GM19455 (cell line): ENCODE results near the gene BBS12.
A peak's percentile ranks its signal among the peaks of the same experiment; 100 is the strongest.

ENCODE experiments used
- ATAC-seq: cut with Tn5 transposase; IDR thresholded peaks from one replicate; pipeline ENCODE4 v1.9.1; 2021; ENCODE audit not compliant: unreplicated experiment

Gene BBS12

DNA sequence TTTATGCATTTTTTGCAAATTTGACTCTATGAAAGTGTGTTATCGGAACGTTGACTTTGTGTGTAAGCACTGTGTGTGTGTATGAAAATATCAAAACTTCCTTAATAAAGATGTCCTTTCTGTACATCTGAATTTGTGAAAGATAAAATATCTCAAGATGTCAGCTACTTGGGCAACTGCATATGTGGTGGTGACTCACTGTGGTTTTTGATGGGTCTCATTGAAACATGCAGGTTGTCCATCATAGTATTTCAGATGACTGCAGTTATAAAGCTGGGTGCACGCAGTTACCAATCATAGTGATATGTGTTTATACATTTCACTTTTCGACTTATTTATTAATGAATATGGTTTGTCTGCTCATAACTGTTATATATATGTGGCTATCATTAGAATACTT lies 19.7 kb upstream of the BBS12 start:
- ATAC-seq = no peak

DNA sequence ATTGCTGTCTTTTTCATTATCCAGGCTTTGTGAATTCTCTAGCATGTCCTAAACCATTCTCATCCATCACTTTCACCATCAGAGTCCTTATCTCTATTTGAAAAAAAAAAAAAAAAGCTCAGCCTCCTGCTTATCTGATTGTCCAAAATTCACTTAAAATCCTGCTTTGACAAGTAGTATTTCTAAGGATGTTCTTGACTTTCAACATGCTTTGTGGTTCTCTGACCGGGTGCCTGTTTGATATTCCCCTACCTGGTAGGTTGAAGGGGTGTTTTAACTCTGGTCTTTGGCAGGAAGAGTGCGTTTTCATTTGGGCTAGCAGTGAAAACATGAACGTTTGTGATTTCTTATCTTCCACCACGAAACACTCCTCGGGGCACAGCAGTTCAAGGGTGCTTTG lies 17.3 kb upstream of the BBS12 start:
- no peak for ATAC-seq

DNA sequence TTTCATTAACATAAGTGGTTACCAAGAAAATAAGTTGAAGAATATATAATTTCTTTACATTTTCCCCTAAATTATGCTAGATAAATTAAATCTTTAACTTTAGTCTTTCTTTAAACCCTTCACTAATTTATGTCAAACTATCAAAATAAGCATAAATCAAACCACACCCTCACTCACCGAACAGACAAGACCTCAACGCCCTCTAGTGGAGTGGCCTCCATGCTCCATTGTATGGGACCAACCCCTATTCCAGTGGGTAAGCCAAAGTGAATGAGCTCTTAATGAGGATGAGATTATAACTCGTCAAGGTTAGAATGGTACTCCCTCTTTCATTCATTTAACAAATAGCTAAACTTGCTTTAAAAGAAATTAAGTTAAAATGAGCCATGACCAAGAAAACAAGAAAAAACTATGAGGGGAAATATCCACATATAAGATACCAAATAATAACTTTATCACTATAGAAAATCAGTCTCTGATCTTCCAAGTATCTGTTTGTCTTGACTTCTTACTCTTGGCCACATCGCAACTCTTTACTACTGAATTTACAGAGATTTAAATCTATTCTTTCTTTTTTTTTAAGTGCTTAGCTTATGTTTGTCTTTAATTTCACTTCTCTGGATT lies 15.6 kb upstream of the BBS12 start:
- peak; percentile 87 for ATAC-seq

DNA sequence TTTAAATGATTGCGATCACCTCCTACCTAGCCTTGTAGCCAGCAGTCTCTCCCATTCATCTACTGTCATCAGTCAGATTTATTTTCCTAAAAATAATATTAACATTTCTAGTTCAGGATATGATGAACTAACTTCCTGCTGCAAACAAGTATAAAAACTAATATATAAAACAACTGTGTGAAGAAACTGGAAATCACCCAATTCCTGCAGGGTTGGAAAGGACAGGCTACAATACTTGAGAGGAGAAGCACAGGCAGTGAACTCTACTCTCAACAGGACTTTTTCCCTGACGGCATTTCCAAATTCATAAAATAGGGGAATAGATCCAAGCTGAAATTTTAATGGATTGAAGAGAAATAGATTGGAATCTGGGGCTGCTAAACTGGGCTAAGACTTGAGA lies 14.2 kb upstream of the BBS12 start:
- no peak for ATAC-seq

DNA sequence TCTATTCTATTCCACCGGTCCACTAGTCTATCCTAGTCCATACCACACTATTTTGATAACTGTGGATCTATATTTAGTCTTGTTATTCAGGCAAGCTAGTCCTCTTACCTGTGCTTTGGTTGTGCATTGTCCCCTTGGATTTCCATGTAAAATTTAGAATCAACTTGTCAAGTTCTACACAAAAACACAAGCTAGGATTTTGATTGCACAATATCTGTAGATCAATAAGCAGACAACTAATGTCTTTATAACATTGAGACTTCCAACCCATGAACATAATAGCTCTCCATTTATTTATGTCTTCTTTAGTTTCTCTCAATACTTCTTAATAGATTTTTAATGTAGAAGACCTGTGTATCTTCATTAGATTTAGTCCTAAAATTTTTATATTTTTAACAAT lies 10.2 kb upstream of the BBS12 start:
- ATAC-seq = no peak

DNA sequence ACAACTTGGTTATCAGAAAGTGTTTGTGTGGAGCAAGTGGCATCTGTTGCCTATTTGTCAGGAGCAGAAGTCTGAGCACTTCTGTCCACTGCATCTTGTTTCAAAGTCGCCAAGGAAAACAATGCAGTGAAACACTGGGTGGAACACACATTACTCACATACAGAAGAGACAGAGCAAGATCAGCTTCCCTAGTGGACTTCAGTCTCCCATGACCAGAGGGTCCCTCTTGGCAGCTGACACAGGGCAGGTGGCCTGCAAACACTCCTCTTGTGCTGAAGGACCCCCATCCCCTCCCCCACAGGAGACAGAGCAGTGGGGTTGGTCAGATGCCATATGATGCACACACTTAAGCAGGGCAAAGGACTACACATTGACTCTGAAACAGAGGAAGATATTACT lies 3.6 kb upstream of the BBS12 start:
- no peak for ATAC-seq

DNA sequence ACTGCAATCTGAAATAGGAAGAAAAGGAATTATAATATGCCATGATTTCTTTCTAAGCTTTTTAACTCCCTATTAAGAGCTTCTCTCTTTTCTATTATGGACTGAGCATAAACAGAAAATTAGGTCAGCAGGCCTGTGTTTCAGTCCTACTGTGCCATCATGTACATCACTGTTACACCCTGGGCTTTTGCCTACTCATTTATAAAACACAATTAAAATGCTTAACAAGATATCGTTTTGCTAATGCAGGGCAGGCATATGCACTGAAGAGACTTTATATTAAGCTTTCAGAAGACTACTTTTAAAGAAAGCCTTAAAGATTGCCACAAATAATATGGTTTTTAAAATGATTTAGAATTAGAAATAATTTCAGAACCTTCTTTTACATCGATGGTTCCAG lies 828 bp upstream of the BBS12 start:
- no peak for ATAC-seq

DNA sequence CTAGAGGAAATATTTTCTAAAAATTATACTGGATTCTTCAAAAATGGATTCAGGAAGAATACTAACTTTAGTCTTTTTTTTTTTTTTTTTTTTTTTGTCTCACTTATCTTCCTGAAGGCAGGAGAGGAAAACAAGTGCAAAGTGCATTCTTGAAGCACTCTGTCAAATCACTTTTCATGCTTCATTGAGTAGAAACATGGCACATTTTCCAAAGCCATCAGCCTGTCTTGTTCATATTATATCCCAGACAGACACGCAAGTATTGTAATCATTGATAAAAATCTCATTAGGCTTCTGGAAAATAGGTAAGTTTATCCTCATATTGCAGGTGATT lies 1.2 kb downstream of the BBS12 start:
- no peak for ATAC-seq

DNA sequence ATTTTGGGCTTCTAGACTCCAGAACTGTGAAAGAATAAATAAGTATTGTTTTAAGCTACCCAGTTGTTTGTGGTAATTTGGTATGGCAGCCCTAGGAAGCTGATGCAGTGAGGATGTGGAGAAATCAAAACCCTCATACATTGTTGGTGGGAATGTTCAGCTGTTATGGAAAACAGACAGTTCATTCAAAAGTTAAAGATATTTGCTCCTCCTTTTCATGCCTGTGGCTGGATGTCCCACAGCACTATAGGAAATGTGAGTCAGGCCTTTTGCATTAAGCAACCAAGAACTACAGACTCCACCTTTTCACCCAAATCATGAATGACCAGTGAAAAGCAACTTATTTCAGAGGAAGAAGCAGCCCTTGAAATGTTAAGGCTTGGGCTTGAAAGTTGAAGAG lies 6.7 kb downstream of the BBS12 start:
- no peak for ATAC-seq

DNA sequence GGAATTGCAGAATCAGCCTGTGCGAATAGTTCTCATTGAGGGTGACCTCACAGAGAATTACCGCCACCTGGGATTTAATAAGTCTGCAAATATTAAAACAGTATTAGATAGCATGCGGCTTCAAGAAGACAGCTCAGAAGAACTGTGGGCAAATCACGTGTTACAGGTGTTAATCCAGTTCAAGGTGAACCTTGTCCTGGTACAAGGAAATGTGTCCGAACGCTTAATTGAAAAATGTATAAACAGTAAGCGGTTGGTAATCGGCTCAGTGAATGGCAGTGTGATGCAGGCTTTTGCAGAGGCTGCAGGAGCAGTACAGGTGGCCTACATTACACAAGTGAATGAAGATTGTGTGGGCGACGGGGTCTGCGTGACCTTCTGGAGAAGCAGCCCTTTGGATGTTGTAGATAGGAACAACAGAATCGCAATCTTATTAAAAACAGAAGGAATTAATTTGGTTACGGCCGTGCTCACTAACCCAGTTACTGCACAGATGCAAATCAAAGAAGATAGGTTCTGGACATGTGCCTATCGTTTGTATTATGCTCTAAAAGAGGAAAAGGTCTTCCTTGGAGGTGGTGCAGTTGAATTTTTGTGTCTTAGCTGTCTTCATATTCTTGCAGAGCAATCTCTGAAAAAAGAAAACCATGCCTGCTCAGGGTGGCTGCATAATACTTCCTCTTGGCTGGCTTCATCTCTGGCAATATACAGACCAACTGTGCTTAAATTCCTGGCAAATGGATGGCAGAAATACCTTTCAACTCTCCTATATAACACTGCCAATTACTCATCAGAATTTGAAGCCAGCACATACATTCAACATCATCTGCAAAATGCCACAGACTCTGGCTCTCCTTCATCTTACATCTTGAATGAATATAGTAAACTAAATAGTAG lies 10.7 kb downstream of the BBS12 start:
- no peak for ATAC-seq

DNA sequence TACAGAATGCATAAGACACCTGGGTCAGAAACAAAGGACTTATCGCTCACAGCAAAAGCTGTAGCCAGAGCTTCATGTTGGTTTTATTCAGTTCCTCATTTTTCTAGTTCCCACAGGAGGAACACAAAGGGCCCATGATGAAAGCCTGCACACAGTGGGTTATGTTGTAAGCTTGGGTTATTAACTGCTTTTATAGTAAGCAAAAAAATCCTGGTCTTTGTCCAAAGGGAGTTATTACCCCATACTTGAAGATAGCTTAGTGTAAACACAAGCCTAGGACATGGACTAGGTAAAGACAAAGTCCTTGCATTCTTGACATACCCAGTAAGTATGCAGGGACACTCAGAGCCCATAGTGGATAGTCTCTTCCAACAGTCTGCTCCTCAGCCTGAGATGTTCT lies 11.7 kb downstream of the BBS12 start:
- ATAC-seq = no peak

DNA sequence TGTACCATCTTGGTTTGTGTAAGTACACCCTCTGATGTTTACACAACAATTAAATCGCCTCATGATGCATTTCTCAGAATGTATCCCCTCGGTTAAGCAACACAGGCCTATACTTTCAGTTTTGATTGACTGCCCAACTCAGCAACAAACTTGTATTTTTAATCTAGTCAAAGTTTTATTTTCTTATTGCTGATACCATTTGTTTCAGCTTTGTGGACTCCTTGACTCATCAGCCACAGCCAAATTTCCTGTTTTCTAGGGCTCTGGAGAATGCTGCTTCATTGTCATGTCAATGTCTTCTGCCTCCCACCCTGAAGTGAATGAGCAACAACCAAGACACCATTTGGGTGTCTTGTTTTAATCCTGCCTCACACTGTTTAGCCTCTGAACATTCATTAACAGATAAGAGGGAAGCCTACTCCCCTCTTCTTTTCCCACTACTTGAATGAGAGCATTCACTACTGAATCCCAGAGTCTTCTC lies 14.0 kb downstream of the BBS12 start:
- ATAC-seq = no peak

DNA sequence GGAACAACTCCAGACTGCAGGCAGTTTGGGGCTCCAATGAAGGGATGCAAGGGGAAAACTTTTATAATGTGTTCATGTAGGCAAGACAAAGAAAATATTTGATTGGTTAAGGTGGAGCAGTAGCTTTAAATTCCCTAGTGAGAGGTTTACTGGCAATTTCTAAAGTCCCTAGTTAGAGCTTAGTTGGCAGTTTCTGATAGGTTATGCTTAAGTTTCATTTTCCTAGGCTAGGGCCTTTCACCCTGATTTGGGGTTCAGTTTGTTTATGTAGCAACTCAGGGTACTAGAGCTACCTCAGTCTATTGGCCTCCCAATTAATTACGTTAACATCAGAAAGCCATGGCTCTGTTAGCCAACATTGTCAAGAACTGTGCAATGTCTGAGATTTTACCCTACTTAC lies 14.6 kb downstream of the BBS12 start:
- ATAC-seq = no peak

DNA sequence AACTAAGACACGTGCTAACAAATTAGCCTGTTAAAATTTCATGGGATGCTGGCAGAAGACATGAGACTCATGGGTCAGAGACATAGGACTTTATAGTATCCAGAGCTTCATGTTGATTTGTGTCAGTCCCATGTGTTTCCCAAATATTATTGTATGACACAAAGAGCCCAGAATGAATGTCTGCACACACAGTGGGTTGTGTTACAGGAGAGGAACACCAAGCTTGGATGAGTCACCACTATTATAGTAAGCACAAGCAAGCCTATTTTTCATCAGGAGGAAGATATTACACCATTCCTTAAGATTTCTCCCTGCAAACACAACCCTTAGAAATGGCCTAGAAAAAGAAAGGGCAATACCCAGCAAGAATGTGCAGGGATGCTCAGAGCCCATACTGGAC lies 15.4 kb downstream of the BBS12 start:
- no peak for ATAC-seq

DNA sequence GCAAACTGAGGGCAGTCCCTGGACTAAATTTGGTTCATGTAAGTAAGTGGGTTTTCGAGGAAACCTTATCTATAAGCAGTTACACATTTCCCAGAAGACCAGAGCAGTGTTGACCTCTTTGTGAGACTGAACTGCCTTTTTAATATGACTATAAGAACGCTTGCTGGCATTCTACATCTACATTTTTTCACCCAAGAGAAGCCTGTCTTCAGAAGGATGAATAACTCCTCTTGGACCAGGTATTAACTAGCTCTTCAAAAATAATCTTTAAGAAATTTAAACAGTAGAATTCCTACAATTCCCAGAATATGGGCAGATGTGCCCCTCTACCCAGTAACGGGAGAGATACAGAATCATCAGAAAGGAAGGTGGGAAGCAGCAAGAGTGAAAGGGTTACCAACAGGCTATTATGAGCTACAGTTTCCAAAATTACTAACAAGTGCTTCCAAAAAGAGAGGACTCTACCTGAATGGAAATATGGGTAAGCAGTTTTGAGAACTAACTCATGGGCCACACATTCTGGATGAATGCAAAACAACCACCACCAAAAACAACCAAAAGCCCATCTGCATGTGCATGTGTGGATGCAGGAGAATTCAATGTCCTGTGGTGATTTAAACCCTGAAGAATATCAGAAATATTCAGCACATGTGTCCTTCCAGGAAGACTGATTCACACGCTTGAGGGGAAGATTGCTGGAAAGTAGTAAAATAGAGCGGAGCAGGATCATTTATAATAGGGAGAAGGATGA lies 17.4 kb downstream of the BBS12 start:
- ATAC-seq = no peak

DNA sequence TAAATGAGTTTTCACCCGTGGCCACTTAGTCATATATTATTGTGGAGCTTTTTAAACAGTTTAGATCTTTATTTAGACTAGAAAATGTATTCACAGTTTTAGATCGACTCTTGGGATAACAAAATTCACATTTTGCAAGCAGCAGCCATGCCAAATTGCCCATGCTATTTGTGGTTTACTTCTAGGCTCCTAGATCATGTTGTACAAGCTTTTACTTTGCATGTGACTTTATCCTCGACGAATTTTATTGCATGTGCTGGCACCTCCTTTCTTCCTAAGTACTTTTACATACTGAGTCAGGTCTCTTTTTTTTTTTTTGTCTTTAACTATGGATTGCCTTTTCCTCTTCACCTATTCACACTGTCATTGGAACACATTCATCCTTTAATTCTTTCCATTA lies 23.2 kb downstream of the BBS12 start:
- ATAC-seq = no peak

DNA sequence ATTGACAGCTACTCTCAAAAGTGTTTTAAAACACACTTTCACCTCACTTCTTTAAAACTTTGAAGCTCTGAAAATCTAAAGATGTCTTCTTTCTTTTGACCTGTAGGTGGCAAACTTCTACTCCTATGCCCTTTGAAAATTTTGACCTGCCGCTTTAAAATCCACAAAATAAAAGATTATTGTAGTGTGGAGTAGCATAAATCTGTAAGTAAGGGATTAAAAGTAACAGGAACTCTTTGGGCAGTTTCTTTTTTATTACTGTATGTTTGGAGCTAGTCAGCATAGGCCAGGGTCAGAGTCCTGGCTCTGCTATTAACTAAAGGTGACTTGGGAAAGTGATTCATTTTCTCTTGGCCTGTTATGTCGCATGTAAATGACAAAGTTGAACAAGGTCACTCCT lies 25.5 kb downstream of the BBS12 start:
- peak; percentile 67 for ATAC-seq

DNA sequence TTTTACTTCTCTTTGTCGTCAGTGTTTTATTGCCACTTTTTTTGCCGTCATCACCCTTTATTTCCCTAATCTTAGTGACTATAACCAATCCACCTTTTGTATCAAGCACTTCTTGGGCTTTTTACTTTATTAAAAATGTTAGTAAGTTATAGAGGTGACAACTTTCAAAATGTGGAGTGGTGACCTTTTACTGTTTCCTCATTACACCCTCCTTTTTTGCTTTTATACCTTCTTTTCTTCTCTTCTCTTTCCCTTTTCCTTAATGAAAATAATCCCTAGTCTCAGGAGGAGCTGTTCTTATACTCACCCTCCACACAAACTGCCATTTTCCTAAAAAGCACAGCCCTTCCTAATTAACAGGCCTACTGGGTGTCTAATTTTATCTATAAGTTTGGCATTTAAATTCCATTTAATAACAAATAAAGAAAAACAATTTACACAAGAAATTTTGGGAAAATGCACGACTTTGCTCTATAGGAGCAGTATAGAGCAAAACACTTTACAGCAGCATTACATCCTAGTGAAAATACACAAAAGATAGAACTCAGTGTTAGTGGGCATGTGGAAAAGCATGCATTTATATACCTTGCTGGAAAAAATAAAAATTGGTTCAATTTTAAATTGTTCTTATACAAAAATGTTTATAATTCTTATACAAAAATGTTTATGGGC lies 27.3 kb downstream of the BBS12 start:
- no peak for ATAC-seq

DNA sequence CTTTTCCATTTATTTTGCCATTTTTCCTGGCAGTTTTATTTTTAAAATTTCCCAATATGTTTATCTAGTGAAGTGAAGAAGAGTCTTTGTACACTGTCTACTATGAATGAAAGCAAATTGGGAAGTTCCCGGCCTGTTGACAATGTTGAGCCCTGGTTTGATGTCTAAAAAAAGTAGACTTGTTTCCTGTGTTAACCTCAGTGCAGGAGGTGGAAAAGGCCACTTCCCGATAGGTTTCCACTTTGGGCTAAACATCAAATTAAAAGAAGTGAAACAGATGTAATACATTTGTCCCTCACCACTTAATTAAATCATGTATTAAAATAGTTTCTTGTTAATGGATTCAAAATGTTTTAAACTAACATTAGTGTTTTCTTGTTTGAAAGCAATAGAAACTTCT lies 30.0 kb downstream of the BBS12 start:
- no peak for ATAC-seq

DNA sequence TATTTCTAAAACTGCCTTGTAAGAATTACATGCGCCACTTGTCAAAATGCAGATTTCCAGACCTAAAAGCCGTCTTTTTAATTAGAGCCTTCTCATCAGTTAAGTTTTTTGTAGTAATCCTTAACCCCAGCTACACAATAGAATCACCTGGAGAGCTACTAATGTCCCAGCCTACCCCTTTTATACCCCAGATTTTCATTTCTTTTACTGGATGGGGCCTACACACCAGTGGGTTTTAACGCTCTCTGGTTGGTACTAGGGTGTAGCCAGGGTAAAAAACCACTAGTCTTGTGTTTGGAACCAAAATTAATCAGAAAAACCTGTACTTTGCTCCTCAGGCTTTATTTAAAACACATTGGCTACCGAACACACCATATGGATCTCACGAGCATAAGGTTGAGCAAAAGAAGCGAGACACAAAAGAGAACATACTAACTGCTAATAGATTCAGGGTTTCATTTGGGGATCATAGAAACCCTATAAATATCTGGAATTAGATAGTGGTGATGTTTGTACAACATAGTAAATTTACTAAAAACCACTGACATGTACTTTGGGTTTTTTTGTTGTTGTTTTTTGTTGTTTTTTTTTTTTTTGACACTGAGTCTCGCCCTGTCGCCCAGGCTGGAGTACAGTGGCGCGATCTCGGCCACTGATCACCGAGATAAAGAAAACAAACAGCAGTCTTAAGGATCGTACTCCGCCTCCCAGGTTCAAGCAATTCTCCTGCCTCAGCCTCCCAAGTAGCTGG lies 30.6 kb downstream of the BBS12 start:
- ATAC-seq = no peak
